NCI-H2081 treated with DMSO at 0.1 percent for 48 hours (cell line): ENCODE results near the gene TM4SF20.
A peak's percentile ranks its signal among the peaks of the same experiment; 100 is the strongest.
"Not testable (repeated sequence)": the region's sequence is repeated elsewhere in the genome, so short reads cannot be mapped to it uniquely, and the experiment has no call there.

ENCODE experiments used
- DNase-seq: peaks from one replicate; lab custom pipeline; 2025; lab: John Stamatoyannopoulos, UW

The TM4SF20 gene

GRCh38 chr2:227367427-227367795 lies 11.7 kb downstream of the TM4SF20 start:
- no peak for DNase-seq

- no peak for DNase-seq
Observed at GRCh38 chr2:227366769-227367426, 12.2 kb downstream of the TM4SF20 start.

GRCh38 chr2:227365833-227366232 lies 13.3 kb downstream of the TM4SF20 start:
- no peak for DNase-seq

GRCh38 chr2:227364585-227365263 lies 14.4 kb downstream of the TM4SF20 start:
- not testable (repeated sequence) for DNase-seq

- DNase-seq = no peak
Observed at GRCh38 chr2:227363756-227364155, 15.3 kb downstream of the TM4SF20 start.

- DNase-seq = no peak
Observed at GRCh38 chr2:227360351-227360750, 18.8 kb downstream of the TM4SF20 start.

GRCh38 chr2:227351639-227352038 lies 27.5 kb downstream of the TM4SF20 start:
- no peak for DNase-seq

GRCh38 chr2:227349989-227350612 lies 29.0 kb downstream of the TM4SF20 start:
- DNase-seq = no peak

- DNase-seq = no peak
Observed at GRCh38 chr2:227348324-227348723, 30.8 kb downstream of the TM4SF20 start.

GRCh38 chr2:227347117-227347516 lies 32.0 kb downstream of the TM4SF20 start:
- DNase-seq = no peak

GRCh38 chr2:227344231-227344630 lies 34.9 kb downstream of the TM4SF20 start:
- DNase-seq = no peak

GRCh38 chr2:227341553-227341952 lies 37.6 kb downstream of the TM4SF20 start:
- no peak for DNase-seq

GRCh38 chr2:227340106-227340505 lies 39.0 kb downstream of the TM4SF20 start:
- no peak for DNase-seq

- DNase-seq = no peak
Observed at GRCh38 chr2:227339098-227339599, 40.0 kb downstream of the TM4SF20 start.

- no peak for DNase-seq
Observed at GRCh38 chr2:227337442-227337841, 41.7 kb downstream of the TM4SF20 start.

GRCh38 chr2:227335713-227336112 lies 43.4 kb downstream of the TM4SF20 start:
- DNase-seq = no peak

- no peak for DNase-seq
Observed at GRCh38 chr2:227326783-227327182, 52.3 kb downstream of the TM4SF20 start.

GRCh38 chr2:227325839-227326195 lies 53.3 kb downstream of the TM4SF20 start:
- no peak for DNase-seq

GRCh38 chr2:227324995-227325838 lies 53.9 kb downstream of the TM4SF20 start, which contains the start of gene MFF:
TSS of gene MFF (plus strand) at chr2:227325251. CDS start at chr2:227330666, 5,415 bp downstream.
- DNase-seq = peak; percentile 62

GRCh38 chr2:227324642-227324994 lies 54.5 kb downstream of the TM4SF20 start:
- no peak for DNase-seq

GRCh38 chr2:227323818-227324217 lies 55.3 kb downstream of the TM4SF20 start:
- DNase-seq = no peak

- no peak for DNase-seq
Observed at GRCh38 chr2:227322530-227323205, 56.4 kb downstream of the TM4SF20 start.
